WTC11 (cell line): Measurements from ENCODE around the gene ABCC9.

Experiments
- ATF1 ChIP-seq: sonication (generic); formaldehyde crosslinking; IDR thresholded peaks from 2 replicates; pipeline ENCODE4 v1.8.1; 2023; ENCODE audit warnings: mild to moderate bottlenecking, moderate library complexity, missing genetic modification reagents
- CREB1 ChIP-seq: sonication (generic); formaldehyde crosslinking; IDR thresholded peaks from 2 replicates; pipeline ENCODE4 v1.8.0; 2023; ENCODE audit warnings: mild to moderate bottlenecking, missing genetic modification reagents
- CREM ChIP-seq: sonication (generic); formaldehyde crosslinking; IDR thresholded peaks from 2 replicates; pipeline ENCODE4 v1.8.1; 2022; ENCODE audit warnings: mild to moderate bottlenecking, missing genetic modification reagents, moderate library complexity
- CTCF ChIP-seq: fragments of 200-600 bp; IDR thresholded peaks from 2 replicates; pipeline ENCODE4 v1.8.0; 2022; ENCODE audit warnings: antibody characterized with exemption
- PREB ChIP-seq: sonication (generic); formaldehyde crosslinking; IDR thresholded peaks from 2 replicates; pipeline ENCODE4 v1.8.1; 2022; ENCODE audit warnings: mild to moderate bottlenecking, missing genetic modification reagents, moderate library complexity, borderline replicate concordance
- RORB ChIP-seq: fragments of 250-450 bp; sonication (Bioruptor Pico); IDR thresholded peaks from 2 replicates; pipeline ENCODE4 v1.9.0; 2021; ENCODE audit warnings: mild to moderate bottlenecking
- USF1 ChIP-seq: sonication (generic); formaldehyde crosslinking; IDR thresholded peaks from 2 replicates; pipeline ENCODE4 v1.8.0; 2022; ENCODE audit warnings: mild to moderate bottlenecking, missing genetic modification reagents
- ZBTB43 ChIP-seq: sonication (generic); formaldehyde crosslinking; IDR thresholded peaks from 2 replicates; pipeline ENCODE4 v1.8.1; 2023; ENCODE audit warnings: mild to moderate bottlenecking, missing genetic modification reagents
- ZNF219 ChIP-seq: sonication (generic); formaldehyde crosslinking; IDR thresholded peaks from 2 replicates; pipeline ENCODE4 v1.8.0; 2023; ENCODE audit warnings: missing genetic modification reagents, mild to moderate bottlenecking, borderline replicate concordance
- ZNF396 ChIP-seq: fragments of 250-450 bp; sonication (Bioruptor Pico); IDR thresholded peaks from 2 replicates; pipeline ENCODE4 v1.8.0; 2021; ENCODE audit warnings: mild to moderate bottlenecking, moderate library complexity, borderline replicate concordance
- ZSCAN18 ChIP-seq: fragments of 250-450 bp; sonication (Bioruptor Pico); IDR thresholded peaks from 2 replicates; pipeline ENCODE4 v2.1.2; 2022; ENCODE audit warnings: mild to moderate bottlenecking, moderate library complexity

GRCh38 chr12:21797539-21797938 lies 143.7 kb downstream of the ABCC9 start:
- no peak for TF ChIP-seq CTCF
- no peak for TF ChIP-seq ZNF396 (CRISPR knock-in tag)
- no peak for TF ChIP-seq CREB1 (CRISPR knock-in tag)
- TF ChIP-seq ZSCAN18 (CRISPR knock-in tag), result no peak
- TF ChIP-seq ATF1, result no peak
- no peak for TF ChIP-seq PREB
- TF ChIP-seq ZBTB43, result no peak
- TF ChIP-seq ZNF219 (CRISPR knock-in tag), result no peak
- no peak for TF ChIP-seq USF1 (CRISPR knock-in tag)
- TF ChIP-seq CREM (CRISPR knock-in tag), result no peak
- TF ChIP-seq RORB (CRISPR knock-in tag), result no peak
